ENCODE measurements around the gene ESYT3.

Gene ESYT3

GRCh38 chr3:138440596-138440995, 6.2 kb downstream of the ESYT3 start:
- peaks cover 3% of the 10 kb centered on the region for H3K9me3 ChIP-seq (ENCODE audit: low read length)
- peaks cover 5% of the 10 kb centered on the region for H3K4me1 ChIP-seq (ENCODE audit: insufficient read depth, low read length)
- H3K27me3 ChIP-seq (ENCODE audit: insufficient read depth, low read length): peaks cover 63% of the 10 kb centered on the region
- H3K4me3 ChIP-seq (ENCODE audit: low read length): no peak overlapping the region
- no peaks in the 10 kb centered on the region for H3K36me3 ChIP-seq (ENCODE audit: insufficient read depth, low read length)
- H2AFZ ChIP-seq (ENCODE audit: low read depth, low read length): no peak overlapping the region

- peaks cover 3% of the 10 kb centered on the region for H3K9me3 ChIP-seq (ENCODE audit: low read length)
- H2AFZ ChIP-seq (ENCODE audit: low read depth, low read length): no peak overlapping the region
- H3K36me3 ChIP-seq (ENCODE audit: insufficient read depth, low read length): no peaks in the 10 kb centered on the region
- peaks cover 5% of the 10 kb centered on the region for H3K4me1 ChIP-seq (ENCODE audit: insufficient read depth, low read length)
- no peak overlapping the region for H3K4me3 ChIP-seq (ENCODE audit: low read length)
- H3K27me3 ChIP-seq (ENCODE audit: insufficient read depth, low read length): peaks cover 57% of the 10 kb centered on the region
Observed at GRCh38 chr3:138441256-138441655, 6.8 kb downstream of the ESYT3 start.

- H3K4me1 ChIP-seq (ENCODE audit: insufficient read depth, low read length): peaks cover 5% of the 10 kb centered on the region
- H2AFZ ChIP-seq (ENCODE audit: low read depth, low read length): no peak overlapping the region
- H3K9me3 ChIP-seq (ENCODE audit: low read length): peaks cover 3% of the 10 kb centered on the region
- no peak overlapping the region for H3K4me3 ChIP-seq (ENCODE audit: low read length)
- peaks cover 52% of the 10 kb centered on the region for H3K27me3 ChIP-seq (ENCODE audit: insufficient read depth, low read length)
- H3K36me3 ChIP-seq (ENCODE audit: insufficient read depth, low read length): no peaks in the 10 kb centered on the region
Observed at GRCh38 chr3:138441742-138442141, 7.3 kb downstream of the ESYT3 start.

- Histone ChIP-seq H3K9me3 (ENCODE audit: low read length) (peaks cover 1% of the 10 kb centered on the region), H3K4me1 (ENCODE audit: insufficient read depth, low read length) (peaks cover 5% of the 10 kb centered on the region), H3K27me3 (ENCODE audit: insufficient read depth, low read length) (peaks cover 45% of the 10 kb centered on the region), H2AFZ (ENCODE audit: low read depth, low read length) (no peak overlapping the region), H3K4me3 (ENCODE audit: low read length) (no peak overlapping the region), H3K36me3 (ENCODE audit: insufficient read depth, low read length) (no peaks in the 10 kb centered on the region)
Observed at GRCh38 chr3:138442433-138442832, 8.0 kb downstream of the ESYT3 start.

GRCh38 chr3:138443091-138443490, 8.7 kb downstream of the ESYT3 start:
- peaks cover 38% of the 10 kb centered on the region for H3K27me3 ChIP-seq (ENCODE audit: insufficient read depth, low read length)
- H3K9me3 ChIP-seq (ENCODE audit: low read length): no peaks in the 10 kb centered on the region
- H2AFZ ChIP-seq (ENCODE audit: low read depth, low read length): no peak overlapping the region
- H3K4me1 ChIP-seq (ENCODE audit: insufficient read depth, low read length): peaks cover 5% of the 10 kb centered on the region
- H3K36me3 ChIP-seq (ENCODE audit: insufficient read depth, low read length): no peaks in the 10 kb centered on the region
- no peak overlapping the region for H3K4me3 ChIP-seq (ENCODE audit: low read length)

GRCh38 chr3:138443521-138444503, 9.4 kb downstream of the ESYT3 start:
- no peaks in the 10 kb centered on the region for H3K9me3 ChIP-seq (ENCODE audit: low read length)
- no peak overlapping the region for H2AFZ ChIP-seq (ENCODE audit: low read depth, low read length)
- no peaks in the 10 kb centered on the region for H3K36me3 ChIP-seq (ENCODE audit: insufficient read depth, low read length)
- H3K4me3 ChIP-seq (ENCODE audit: low read length): no peak overlapping the region
- peaks cover 5% of the 10 kb centered on the region for H3K4me1 ChIP-seq (ENCODE audit: insufficient read depth, low read length)
- H3K27me3 ChIP-seq (ENCODE audit: insufficient read depth, low read length): peaks cover 31% of the 10 kb centered on the region

GRCh38 chr3:138445236-138445635, 10.8 kb downstream of the ESYT3 start:
- H3K9me3 ChIP-seq (ENCODE audit: low read length): no peaks in the 10 kb centered on the region
- no peaks in the 10 kb centered on the region for H3K36me3 ChIP-seq (ENCODE audit: insufficient read depth, low read length)
- H3K4me1 ChIP-seq (ENCODE audit: insufficient read depth, low read length): peaks cover 5% of the 10 kb centered on the region
- peaks cover 23% of the 10 kb centered on the region for H3K27me3 ChIP-seq (ENCODE audit: insufficient read depth, low read length)
- H3K4me3 ChIP-seq (ENCODE audit: low read length): no peak overlapping the region
- H2AFZ ChIP-seq (ENCODE audit: low read depth, low read length): no peak overlapping the region

GRCh38 chr3:138445654-138446053, 11.2 kb downstream of the ESYT3 start:
- no peak overlapping the region for H2AFZ ChIP-seq (ENCODE audit: low read depth, low read length)
- H3K4me1 ChIP-seq (ENCODE audit: insufficient read depth, low read length): peaks cover 5% of the 10 kb centered on the region
- no peaks in the 10 kb centered on the region for H3K9me3 ChIP-seq (ENCODE audit: low read length)
- no peaks in the 10 kb centered on the region for H3K36me3 ChIP-seq (ENCODE audit: insufficient read depth, low read length)
- peaks cover 22% of the 10 kb centered on the region for H3K27me3 ChIP-seq (ENCODE audit: insufficient read depth, low read length)
- H3K4me3 ChIP-seq (ENCODE audit: low read length): no peak overlapping the region

GRCh38 chr3:138448631-138449030, 14.2 kb downstream of the ESYT3 start:
- Histone ChIP-seq H3K9me3 (ENCODE audit: low read length) (no peaks in the 10 kb centered on the region), H3K4me3 (ENCODE audit: low read length) (no peak overlapping the region), H2AFZ (ENCODE audit: low read depth, low read length) (no peak overlapping the region), H3K27me3 (ENCODE audit: insufficient read depth, low read length) (peaks cover 11% of the 10 kb centered on the region), H3K4me1 (ENCODE audit: insufficient read depth, low read length) (no peaks in the 10 kb centered on the region), H3K36me3 (ENCODE audit: insufficient read depth, low read length) (no peaks in the 10 kb centered on the region)

GRCh38 chr3:138449490-138449889, 15.1 kb downstream of the ESYT3 start:
- Histone ChIP-seq H3K36me3 (ENCODE audit: insufficient read depth, low read length) (no peaks in the 10 kb centered on the region), H3K4me3 (ENCODE audit: low read length) (no peak overlapping the region), H3K4me1 (ENCODE audit: insufficient read depth, low read length) (no peaks in the 10 kb centered on the region), H3K9me3 (ENCODE audit: low read length) (no peaks in the 10 kb centered on the region), H3K27me3 (ENCODE audit: insufficient read depth, low read length) (peaks cover 7% of the 10 kb centered on the region), H2AFZ (ENCODE audit: low read depth, low read length) (no peak overlapping the region)

- Histone ChIP-seq H3K4me3 (ENCODE audit: low read length) (no peak overlapping the region), H2AFZ (ENCODE audit: low read depth, low read length) (no peak overlapping the region), H3K27me3 (ENCODE audit: insufficient read depth, low read length) (peaks cover 7% of the 10 kb centered on the region), H3K9me3 (ENCODE audit: low read length) (no peaks in the 10 kb centered on the region), H3K4me1 (ENCODE audit: insufficient read depth, low read length) (no peaks in the 10 kb centered on the region), H3K36me3 (ENCODE audit: insufficient read depth, low read length) (no peaks in the 10 kb centered on the region)
Observed at GRCh38 chr3:138450181-138450580, 15.8 kb downstream of the ESYT3 start.

- no peaks in the 10 kb centered on the region for H3K9me3 ChIP-seq (ENCODE audit: low read length)
Observed at GRCh38 chr3:138450704-138451424, 16.4 kb downstream of the ESYT3 start.

GRCh38 chr3:138451595-138452162, 17.3 kb downstream of the ESYT3 start:
- Histone ChIP-seq H3K4me3 (ENCODE audit: low read length) (no peak overlapping the region), H3K9me3 (ENCODE audit: low read length) (no peaks in the 10 kb centered on the region), H3K4me1 (ENCODE audit: insufficient read depth, low read length) (no peaks in the 10 kb centered on the region), H2AFZ (ENCODE audit: low read depth, low read length) (no peak overlapping the region), H3K27me3 (ENCODE audit: insufficient read depth, low read length) (peaks cover 7% of the 10 kb centered on the region), H3K36me3 (ENCODE audit: insufficient read depth, low read length) (no peaks in the 10 kb centered on the region)

More at GRCh38 chr3:138450704-138451424, 16.4 kb downstream of the ESYT3 start:
- no peaks in the 10 kb centered on the region for H3K4me1 ChIP-seq (ENCODE audit: insufficient read depth, low read length)
- no peaks in the 10 kb centered on the region for H3K36me3 ChIP-seq (ENCODE audit: insufficient read depth, low read length)
- peaks cover 7% of the 10 kb centered on the region for H3K27me3 ChIP-seq (ENCODE audit: insufficient read depth, low read length)
- H2AFZ ChIP-seq (ENCODE audit: low read depth, low read length): no peak overlapping the region
- no peak overlapping the region for H3K4me3 ChIP-seq (ENCODE audit: low read length)

All from neuron (in vitro differentiated cells).